Psoas muscle (tissue), 8 donors: ENCODE measurements around the gene TMEM253. TPM values are rescaled to one million over a fixed set of nuclear protein-coding genes. Genes with fewer than 3 reads are reported as not detected.
A peak's percentile ranks its signal among the peaks of the same experiment; 100 is the strongest.

Source experiments
- ATAC-seq, 4 donors: fragments of 200-7000 bp; cut with Tn5 transposase; one replicate each; pipeline ENCODE4 v1.9.1; 2020; ENCODE audit warnings: moderate library complexity in 3 of 4, mild to moderate bottlenecking in 2 of 4
- DNase-seq, 2 donors: peaks; one replicate each; pipeline ENCODE4 v3.0.0-alpha.2; 2020
- H3K27ac ChIP-seq: fragments of 200-600 bp; one replicate; pipeline ENCODE4 v1.8.0; 2022
- H3K27me3 ChIP-seq, 3 donors: fragments of 200-600 bp in 1 of 3; one replicate each; pipeline versions ENCODE4 v1.6.1 to v1.8.0; 2013 to 2022; ENCODE audit warnings: low read length in 2 of 3, mild to moderate bottlenecking in 2 of 3, moderate library complexity in 1 of 3; ENCODE audit not compliant: insufficient read depth in 3 of 3
- H3K36me3 ChIP-seq, 2 donors: fragments of 200-600 bp in 1 of 2; one replicate each; pipeline versions ENCODE4 v1.6.1 to v1.8.0; 2013 to 2022; ENCODE audit warnings: low read depth in 1 of 2, mild to moderate bottlenecking in 1 of 2, moderate library complexity in 1 of 2; ENCODE audit not compliant: insufficient read depth in 1 of 2
- H3K4me1 ChIP-seq: fragments of 200-600 bp; one replicate; pipeline ENCODE4 v1.8.0; 2022
- H3K4me3 ChIP-seq: fragments of 200-600 bp; one replicate; pipeline ENCODE4 v1.8.0; 2022; ENCODE audit warnings: mild to moderate bottlenecking
- H3K9me3 ChIP-seq: fragments of 200-600 bp; one replicate; pipeline ENCODE4 v1.8.0; 2022
- CTCF ChIP-seq: fragments of 200-600 bp; IDR thresholded peaks from one replicate; pipeline ENCODE4 v1.8.0; 2022; ENCODE audit warnings: antibody characterized with exemption
- WGBS, 3 donors: extraction: QIAGEN DNeasy Blood & Tissue Kit; methylation state at CpG; one replicate each; pipeline versions ENCODE4 v1.1.6 to v1.1.7; 2013; 5-methylcytosine and 5-hydroxymethylcytosine counted together
- intact Hi-C, 2 donors: fragments of 100-400 bp; cut with DNase I; formaldehyde crosslinking; loops; one replicate each; pipeline versions ENCODE4 v1.11.0 to v1.14.2; 2022
- polyA plus RNA-seq, 3 donors: library from polyadenylated mRNA; stranded (reverse); fragments of 200-250 nt; gene quantifications; one replicate each; pipeline ENCODE4 v1.2.3, GENCODE V29; 2013
- total RNA-seq, 4 donors: library from RNA; stranded (reverse); fragmentation: NEBNext Ultra II Directional in 2 of 4; extraction: Animal tissue kit (Norgen Biotek cat#: 25700) in 2 of 4; gene quantifications; one replicate each; pipeline versions ENCODE4 v1.2.1 to v1.2.4, GENCODE V29; 2021 to 2023
- donor health status: healthy with polysubstance abuse.
- donor health status: DM: no; HTN: no; CAD: no; lungs with moderate emphysema.
- donor health status: Bipolar disorder and iron deficiency.
- donor health status: healthy.
- donor health status: DM: yes; HTN: yes; CAD: no.
- donor health status: DM: no; HTN: no; CAD: no.
- donor health status: DM: no; HTN: no; CAD: no.
- donor health status: DM: yes; HTN: yes; CAD: no.

TMEM253 gene
- total and polyA plus RNA-seq, 7 donors, result 0.10 to 0.29 (median 0.17) TPM; not detected in 2

- Histone ChIP-seq H3K4me1 (no peaks in the 10 kb centered on the region), H3K9me3 (no peaks in the 10 kb centered on the region), H3K36me3 (no peaks in the 10 kb centered on the region), H3K4me3 (no peak overlapping the region), H3K27ac (no peak overlapping the region), H3K27me3 (no peaks in the 10 kb centered on the region)
- DNase-seq, result no peak
- TF ChIP-seq CTCF, result no peak
- 48 to 50% (median 50%) methylated on average over 1 of the region's 1 CpG for WGBS, 3 donors
- no peak for ATAC-seq
- intact Hi-C loops, result no loop called here
These were observed 33.0 kb downstream of the TMEM253 start for GRCh38 chr14:21133901-21134300.

- Histone ChIP-seq H3K27me3 (no peaks in the 10 kb centered on the region), H3K4me1 (no peaks in the 10 kb centered on the region), H3K27ac (no peak overlapping the region), H3K36me3 (no peaks in the 10 kb centered on the region), H3K4me3 (no peak overlapping the region), H3K9me3 (no peaks in the 10 kb centered on the region)
- TF ChIP-seq CTCF, result peak; percentile 50
- WGBS, 3 donors, result 15 to 16% (median 15%) methylated on average over 1 of the region's 1 CpG
- intact Hi-C loops, result no loop called here
- no peak for DNase-seq
- no peak for ATAC-seq
These were observed 35.2 kb downstream of the TMEM253 start for GRCh38 chr14:21136024-21136423.

GRCh38 chr14:21142357-21142756, 41.5 kb downstream of the TMEM253 start:
- no peak for TF ChIP-seq CTCF
- intact Hi-C loops, result no loop called here
- peaks cover 6% of the 10 kb centered on the region for H3K9me3 ChIP-seq

GRCh38 chr14:21145437-21145836, 44.6 kb downstream of the TMEM253 start:
- Histone ChIP-seq H3K27ac (no peak overlapping the region), H3K9me3 (peaks cover 6% of the 10 kb centered on the region), H3K4me3 (no peak overlapping the region), H3K36me3 (no peaks in the 10 kb centered on the region), H3K4me1 (no peaks in the 10 kb centered on the region), H3K27me3 (no peaks in the 10 kb centered on the region)
- intact Hi-C loops, result no loop called here
- no peak for ATAC-seq
- no peak for TF ChIP-seq CTCF
- DNase-seq, result no peak

More at GRCh38 chr14:21142357-21142756, 41.5 kb downstream of the TMEM253 start:
- WGBS, 3 donors, result 74 to 83% (median 79%) methylated on average over 1 of the region's 1 CpG
- no peaks in the 10 kb centered on the region for H3K4me1 ChIP-seq
- H3K27me3 ChIP-seq, result no peaks in the 10 kb centered on the region
- H3K36me3 ChIP-seq, result no peaks in the 10 kb centered on the region
- no peak for DNase-seq
- H3K27ac ChIP-seq, result no peak overlapping the region
- H3K4me3 ChIP-seq, result no peak overlapping the region
- ATAC-seq, result no peak

- 79 to 90% (median 89%) methylated on average over 4 of the region's 4 CpGs for WGBS, 3 donors
- peaks cover 0 to 2% (median 0%) of the 10 kb centered on the region in 3 donors for H3K27me3 ChIP-seq
- no peak for TF ChIP-seq CTCF
- no peaks in the 10 kb centered on the region for H3K4me1 ChIP-seq
- intact Hi-C loops, result no loop called here
- ATAC-seq, result no peak
- no peak overlapping the region for H3K27ac ChIP-seq
- DNase-seq, result no peak
- H3K36me3 ChIP-seq, result no peaks in the 10 kb centered on the region
- no peak overlapping the region for H3K4me3 ChIP-seq
- H3K9me3 ChIP-seq, result peaks cover 6% of the 10 kb centered on the region
These were observed 48.9 kb downstream of the TMEM253 start for GRCh38 chr14:21149641-21150367.
